ENCODE data around the gene CASZ1.
A peak's percentile ranks its signal among the peaks of the same experiment; 100 is the strongest.

Gene CASZ1

GRCh38 chr1:10704368-10704882 is 92.0 kb downstream of the CASZ1 start:
- ATAC-seq, result no peak
- no peak for DNase-seq

GRCh38 chr1:10703702-10704101 is 92.7 kb downstream of the CASZ1 start:
- no peak for ATAC-seq

GRCh38 chr1:10701145-10701544 is 95.3 kb downstream of the CASZ1 start:
- no peak for DNase-seq
- no peak for ATAC-seq

More at GRCh38 chr1:10703702-10704101, 92.7 kb downstream of the CASZ1 start:
- DNase-seq, result no peak

DNA sequence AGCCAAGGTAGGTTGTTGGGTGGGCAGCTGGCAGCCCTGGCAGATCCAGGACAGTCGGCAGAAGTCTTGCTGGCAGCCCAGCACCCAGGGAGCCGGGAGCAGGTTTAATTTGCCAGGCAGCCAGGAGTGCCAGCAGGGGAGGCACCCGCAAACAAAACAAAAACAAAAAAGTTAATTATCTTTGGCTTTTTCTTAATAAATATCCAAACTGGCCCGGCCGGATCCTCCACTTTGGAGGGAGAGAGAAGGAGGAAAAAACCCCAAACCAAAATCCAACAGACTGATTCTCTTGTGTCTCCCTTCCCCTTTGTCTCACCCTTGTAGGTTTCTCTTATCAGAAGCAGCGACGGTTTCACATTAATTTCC is 97.0 kb downstream of the CASZ1 start:
- ATAC-seq, result no peak
- DNase-seq, result no peak

DNA sequence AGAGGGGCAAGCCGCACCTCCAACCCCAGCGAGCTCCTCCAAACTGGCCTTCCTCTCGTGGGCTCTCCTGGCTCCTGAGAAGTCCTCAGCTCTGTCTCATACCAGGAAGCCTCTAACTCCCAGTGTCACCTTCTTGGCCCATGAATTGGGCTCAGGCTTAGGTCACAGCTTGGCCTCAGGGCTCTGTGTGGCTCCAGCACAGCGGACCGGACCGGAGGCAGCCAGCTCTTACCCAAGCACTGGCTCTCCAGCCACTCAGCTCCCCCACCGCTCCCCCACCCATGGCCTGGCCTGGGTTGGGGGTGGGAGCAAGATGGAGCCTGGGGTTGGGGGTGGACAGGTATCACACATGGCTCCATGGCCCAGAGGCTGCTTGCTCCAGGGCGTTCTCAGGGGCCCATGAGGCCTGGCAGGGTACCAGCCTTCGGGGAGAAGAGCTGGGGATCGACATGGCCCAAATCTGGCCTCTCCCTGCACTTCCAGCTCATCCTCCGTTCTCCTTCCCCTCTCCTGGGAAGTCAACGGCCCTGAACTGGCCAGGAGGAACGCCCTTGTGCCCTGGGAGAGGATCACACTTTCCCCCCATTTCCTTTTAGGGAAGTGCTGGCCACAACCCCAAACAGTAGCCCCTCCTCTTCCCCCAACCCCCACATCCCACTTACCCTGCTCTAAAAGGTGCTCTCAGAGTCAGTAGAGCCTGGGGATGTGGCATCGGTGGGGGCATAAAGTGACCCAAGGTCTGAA is 97.5 kb downstream of the CASZ1 start:
- DNase-seq (no peak), ATAC-seq (no peak)

DNA sequence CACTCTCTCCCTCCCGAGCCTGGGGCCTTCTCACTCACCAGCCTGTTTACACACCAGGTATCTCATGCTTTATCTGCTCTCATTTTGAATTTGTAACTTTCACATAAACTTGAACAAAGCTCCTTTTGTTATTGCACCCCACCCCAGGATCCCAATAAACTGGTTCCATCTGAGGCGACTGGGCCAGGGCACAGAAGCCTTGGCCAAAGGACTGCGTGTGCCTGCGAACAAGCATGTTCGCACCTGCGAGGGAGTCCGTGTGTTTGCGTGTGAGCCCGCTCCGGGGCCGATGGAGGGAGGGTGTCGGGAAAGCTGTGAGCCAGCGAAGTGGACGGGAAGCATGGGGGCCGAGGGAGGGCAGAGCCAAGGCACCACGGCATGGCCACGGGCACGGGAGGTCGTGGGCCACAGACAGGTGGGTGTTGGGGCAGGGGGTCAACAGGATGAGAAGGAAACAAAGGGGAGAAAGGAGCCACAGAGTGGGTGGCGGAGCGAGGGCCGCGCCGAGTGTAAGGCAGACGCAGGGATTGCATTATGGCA is 98.8 kb downstream of the CASZ1 start:
- ATAC-seq (no peak), DNase-seq (no peak)

DNA sequence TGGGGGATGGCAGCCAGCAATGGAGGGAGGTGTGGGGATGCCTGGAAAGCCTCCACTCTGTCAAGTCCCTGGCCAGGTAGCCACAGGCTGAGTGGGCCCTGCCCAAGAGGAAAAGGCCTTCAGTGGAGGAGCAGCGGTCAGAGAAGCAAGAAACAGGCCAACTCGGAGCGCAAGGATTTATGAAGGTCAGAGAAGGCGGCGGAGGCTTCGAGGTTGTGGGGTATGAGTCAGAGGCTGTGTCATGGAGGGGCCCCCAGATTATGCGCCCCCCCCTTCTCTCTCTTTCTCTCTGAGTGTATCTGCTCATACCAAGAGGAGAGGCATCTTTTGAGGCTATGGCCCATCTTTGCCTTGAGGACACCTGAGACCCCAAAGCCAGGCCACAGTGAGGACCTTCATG is 99.5 kb downstream of the CASZ1 start:
- DNase-seq (peak; percentile 57), ATAC-seq (peak; percentile 41)

DNA sequence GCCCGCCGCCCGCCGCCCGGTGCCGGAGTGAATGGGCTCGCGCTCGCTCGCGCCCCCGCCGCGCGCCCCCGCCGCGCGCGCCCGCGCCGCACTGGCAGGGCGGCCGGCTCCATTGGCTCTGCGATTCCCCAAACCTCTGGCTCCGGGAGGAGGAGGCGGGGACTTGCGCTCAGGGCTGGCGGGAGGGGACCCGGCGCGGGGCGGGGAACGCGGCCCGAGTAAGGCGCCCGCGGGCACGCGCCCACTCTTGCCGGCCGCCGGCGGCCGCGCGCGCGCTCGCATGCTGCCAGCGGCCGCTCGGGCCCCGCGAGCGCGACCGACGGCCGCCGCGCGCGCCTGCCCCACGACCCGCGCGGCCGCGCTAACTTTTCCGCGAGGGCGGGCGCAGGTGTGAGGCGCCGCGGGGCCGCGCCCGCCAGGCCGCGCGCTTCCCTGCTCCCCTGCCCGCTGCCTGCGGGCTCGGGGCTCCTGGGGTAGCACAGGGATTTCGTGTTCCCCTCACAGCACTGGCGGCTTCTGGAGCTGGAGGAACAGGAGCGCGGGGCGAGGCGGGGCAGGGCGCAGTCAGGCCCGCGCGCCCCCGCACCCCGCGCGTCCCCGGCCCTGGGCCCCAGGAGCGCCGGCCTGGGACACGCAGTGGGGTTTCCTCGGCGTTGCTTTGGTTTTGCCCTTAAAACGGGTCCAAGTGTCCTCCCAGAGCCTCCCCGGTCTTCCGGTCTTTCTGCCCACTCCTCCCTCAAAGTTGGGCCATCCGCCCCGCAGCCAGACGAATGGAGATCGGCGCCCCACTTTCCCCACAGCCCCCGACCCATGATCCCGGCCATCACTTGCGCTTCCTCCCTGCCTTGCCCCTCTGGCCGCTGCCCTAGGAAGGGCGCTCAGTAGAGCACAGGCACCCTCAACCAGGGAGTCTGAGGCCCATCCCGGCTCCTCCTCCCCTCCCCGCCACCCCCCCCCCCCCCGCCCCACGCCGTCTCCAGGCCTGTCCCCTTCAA is 101.5 kb downstream of the CASZ1 start:
- ATAC-seq (peak; percentile 66), DNase-seq (peak; percentile 78)

DNA sequence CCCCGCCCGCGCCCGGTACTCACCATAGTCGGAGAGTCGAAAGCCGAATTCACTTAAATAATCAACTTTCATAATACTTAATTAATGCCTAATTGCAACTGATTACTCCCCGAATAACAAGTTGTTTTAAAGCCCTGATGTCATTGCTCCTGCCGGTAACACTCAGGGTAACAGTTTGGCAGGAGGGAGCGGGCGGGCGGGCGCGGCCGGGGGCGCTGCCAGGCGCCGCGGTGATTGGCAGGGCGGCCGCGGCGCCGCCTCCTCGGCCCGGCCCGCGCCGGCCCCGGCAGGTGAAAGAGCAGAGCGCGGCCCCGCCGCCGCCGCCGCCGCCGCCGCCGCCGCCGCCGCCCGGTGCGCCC is 102.2 kb downstream of the CASZ1 start:
- DNase-seq (no peak), ATAC-seq (peak; percentile 38)

DNA sequence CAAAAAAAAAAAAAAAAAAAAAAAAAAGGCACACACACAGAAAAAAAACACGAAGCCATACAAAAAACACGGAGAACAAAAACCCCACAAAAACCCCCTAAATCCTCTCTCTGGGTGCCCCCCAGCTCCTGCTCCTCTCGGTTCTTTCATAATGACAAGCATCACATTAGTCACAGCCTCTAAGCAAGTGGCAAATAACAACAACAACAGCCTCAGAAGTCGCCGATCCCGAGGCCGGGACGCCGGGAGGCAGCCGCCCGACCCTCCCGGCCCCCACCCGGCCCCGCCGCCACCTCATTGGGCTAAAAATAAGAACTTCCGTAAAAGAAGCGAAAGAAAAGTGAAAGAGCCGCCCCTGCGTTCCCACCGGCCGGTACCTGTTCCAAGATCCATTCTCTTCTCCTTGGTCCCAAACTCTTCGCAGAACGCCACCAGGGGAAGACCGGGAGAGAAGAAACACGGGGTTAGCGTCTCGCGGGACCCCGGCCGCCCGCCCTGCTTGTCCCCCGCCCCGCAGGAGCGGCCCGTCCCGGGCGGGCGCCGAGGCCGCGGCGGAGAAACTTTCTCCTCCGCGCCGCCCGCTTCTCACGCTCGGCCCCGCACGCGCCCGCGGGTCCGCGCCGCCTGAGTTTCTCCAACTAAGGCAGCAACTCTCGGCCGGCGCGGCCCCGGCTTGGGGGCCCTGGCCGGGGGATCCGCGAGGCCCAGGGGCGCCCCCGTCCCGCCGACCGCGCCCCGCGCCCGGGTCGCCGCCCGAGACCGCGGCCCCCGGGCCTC is 102.8 kb downstream of the CASZ1 start:
- ATAC-seq (no peak), DNase-seq (peak; percentile 52)

DNA sequence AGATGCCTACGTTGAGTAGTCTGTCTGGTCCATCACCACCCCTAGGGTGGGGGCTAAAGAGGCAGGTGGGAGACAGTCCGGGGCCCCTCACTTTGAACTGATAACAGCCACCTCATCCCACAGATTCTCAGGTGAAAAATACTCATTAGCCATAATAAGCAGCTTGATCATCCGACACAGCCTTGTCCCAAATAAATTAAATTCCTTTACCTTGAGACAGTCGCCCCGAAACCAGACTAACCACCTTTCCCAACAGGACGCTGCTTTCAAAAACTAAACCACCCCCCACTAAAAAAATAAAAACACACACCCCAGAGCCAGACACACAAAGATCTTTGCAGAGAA is 103.3 kb downstream of the CASZ1 start:
- ATAC-seq, result no peak
- DNase-seq, result no peak

DNA sequence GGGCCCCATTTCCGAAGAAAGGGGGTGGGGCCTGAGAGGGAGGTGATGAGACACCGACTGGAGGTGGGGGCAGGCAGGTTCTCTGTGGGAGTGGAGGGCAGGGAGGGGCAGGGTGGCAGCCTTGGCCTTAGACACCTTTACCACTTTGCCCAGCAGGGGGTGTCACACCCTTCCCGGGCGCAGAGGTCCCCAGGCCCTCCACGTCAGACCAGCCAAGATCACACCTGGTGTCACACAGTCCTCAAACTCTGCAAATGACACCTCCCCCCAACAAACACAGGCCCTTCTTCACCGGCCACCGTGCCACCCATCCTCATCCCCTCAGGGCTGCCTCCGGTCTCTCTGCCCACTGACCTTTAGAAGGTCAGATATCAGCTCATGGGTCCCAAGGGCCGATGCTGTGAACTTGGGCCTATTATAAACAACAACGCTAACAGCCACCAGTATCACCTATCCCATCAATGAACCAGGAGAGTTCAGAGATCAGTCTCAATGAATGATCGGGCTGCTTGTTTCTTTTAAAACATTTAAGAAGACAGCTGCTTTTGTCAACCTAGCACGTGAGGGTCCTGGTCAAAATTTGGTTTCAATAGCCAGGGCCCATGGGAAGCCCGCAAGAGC is 103.9 kb downstream of the CASZ1 start:
- DNase-seq (peak; percentile 83), ATAC-seq (peak; percentile 47)

DNA sequence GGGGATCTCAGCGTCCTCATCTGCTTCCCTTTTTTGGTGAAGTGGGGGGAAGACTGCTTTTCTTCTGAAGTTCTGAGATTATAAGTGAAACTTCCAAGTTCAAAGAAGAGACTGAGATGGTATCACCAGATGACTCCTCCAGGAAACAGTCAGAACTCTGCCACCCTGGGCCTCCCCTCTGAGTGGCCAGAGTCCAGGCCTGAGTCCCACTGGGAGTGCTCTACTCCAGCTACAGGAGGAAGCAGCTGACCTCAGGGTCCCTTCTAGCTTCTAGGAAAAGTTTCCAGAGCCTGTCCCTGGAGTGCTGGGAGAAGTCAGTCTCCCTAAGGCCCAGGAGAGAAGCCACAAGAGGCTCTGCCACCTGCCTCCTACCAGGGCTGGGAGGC is 104.7 kb downstream of the CASZ1 start:
- DNase-seq, result no peak
- ATAC-seq, result no peak

- ATAC-seq (no peak), DNase-seq (no peak)
Observed at GRCh38 chr1:10691075-10691739, 105.2 kb downstream of the CASZ1 start.

DNA sequence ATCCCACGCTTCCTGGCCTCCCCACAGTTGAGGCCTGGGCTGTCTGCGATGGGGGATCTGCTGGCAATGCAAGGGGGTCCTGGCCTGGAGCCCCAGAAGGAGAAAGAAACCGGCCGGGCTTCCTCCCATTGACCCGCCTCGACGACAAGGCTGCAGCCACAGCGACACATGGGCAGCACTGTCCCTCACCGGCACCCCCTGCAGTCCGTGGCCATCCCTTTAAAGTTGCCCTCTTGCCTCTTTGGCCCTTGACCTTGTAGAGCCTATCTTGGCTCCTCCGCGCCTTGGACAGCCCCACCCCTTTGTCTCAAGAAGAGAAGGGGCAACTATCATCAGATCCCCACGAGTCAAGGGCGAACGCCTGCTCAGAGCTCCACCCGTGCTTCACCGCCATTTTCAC is 106.0 kb downstream of the CASZ1 start:
- DNase-seq, result no peak
- ATAC-seq, result no peak

GRCh38 chr1:10688409-10688786 is 108.0 kb downstream of the CASZ1 start:
- no peak for ATAC-seq

GRCh38 chr1:10687782-10688408 is 108.6 kb downstream of the CASZ1 start:
- ATAC-seq (no peak), DNase-seq (no peak)

More at GRCh38 chr1:10688409-10688786, 108.0 kb downstream of the CASZ1 start:
- DNase-seq, result no peak

DNA sequence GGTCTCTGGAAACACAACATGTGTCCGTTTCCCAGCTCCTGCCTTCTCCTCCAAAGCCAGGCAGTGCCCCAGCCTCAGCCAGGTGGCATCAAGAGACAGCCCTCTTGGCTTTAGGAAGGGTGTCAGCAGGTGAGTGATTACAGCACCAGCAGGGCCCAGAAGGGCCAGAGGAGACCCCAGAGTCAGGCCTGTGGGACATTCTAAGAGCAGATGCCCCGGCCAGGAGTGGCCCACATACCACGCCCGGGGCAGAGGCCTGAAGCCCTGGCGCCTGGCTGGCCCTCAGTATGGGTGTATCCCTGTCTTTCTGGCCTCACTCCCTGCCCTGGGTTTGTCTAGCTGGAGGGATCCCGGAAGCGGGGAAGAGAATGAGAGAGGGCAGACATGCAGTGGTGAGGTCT is 109.2 kb downstream of the CASZ1 start:
- ATAC-seq (no peak), DNase-seq (no peak)

DNA sequence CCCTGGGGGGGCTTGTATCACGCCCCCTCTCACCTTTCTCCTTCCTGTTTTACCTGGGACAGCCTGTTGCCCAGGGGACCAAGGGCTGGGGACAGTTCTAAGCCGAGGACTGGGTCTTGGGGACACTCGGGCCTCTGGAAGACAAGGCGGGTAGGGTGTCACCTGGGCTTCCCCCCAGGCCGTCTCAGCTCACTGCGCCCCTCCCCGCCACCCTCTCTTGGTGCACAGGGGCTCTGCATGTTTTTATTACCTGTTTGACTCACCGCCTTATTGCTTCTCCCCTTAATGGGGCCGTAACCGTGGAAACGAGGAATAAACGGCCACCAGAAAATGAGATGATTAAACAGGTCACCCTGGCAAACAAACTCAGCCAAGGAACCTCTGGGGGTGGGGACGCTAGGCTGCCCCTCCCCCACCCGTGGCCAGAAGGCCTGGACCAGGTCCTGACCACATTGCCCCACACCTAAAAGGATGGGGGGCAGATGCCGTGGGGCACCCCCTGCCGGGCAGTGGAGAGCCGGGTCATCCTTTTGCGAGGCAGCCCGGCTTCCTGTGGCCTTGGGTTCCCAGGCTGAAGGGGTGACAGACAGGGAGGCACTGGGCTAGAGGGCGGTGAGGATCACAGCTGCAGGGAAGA is 109.9 kb downstream of the CASZ1 start:
- DNase-seq (no peak), ATAC-seq (no peak)

DNA sequence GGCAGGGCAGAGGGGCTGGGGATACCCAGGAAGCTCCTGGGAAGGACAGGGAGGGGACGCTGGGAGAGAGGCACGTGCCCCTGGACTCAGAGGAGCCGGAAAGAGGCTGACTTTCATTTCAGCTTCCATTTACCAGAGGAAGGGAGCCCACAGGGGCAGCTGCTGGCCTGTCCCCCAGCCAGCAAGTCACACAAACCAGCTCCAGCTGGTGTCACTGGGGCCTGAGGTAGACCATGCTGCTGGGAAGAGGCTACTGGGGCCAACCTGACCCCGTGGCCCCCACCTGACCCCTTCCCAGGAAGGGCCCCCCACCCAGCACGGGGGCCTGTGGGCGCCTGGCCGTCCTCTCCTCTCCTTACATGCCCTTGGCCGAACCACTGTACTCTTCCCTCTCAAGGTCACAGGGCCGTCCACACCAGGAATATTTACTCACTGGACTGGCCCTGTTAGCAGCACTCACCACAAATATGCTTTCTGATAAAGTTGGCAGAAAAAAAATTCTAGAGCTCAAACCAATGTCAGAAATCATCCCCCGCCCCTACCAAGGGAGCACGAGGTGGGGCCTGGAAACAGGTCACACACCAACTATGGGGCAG is 110.5 kb downstream of the CASZ1 start:
- ATAC-seq, result no peak
- DNase-seq, result no peak
